Measurements from ENCODE around the gene ZNF124. TPM values are rescaled to one million over a fixed set of nuclear protein-coding genes. Genes with fewer than 3 reads are reported as not detected.
"Not testable (repeated sequence)": the region's sequence is repeated elsewhere in the genome, so short reads cannot be mapped to it uniquely, and the experiment has no call there.

ZNF124 gene
- total and polyA plus RNA-seq, 2 experiments from 2014 or later, result 7.0 to 74.2 TPM

DNA sequence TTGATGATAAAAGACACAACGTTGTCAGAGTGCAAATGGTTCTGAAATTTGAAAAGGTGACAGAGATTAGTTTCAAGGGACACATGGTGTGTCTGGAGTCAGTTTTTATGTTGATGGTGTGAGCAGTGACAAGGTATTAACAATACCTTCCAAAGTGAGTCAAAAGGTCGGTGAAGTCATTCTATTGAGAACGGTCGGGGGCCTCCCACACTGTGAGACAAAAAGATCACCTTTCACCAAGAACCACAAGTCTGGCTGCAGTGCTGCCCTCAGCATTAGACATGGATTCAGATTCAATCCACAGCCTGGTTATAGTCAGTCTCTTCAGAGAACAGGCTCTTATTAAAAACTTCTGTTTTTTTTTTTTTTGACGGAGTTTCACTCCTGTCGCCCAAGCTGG is 26.5 kb downstream of the ZNF124 start:
- peaks cover 13% of the 10 kb centered on the region for H3K79me2 ChIP-seq
- no peaks in the 10 kb centered on the region for H3K27me3 ChIP-seq
- no peaks in the 10 kb centered on the region for H4K20me1 ChIP-seq (ENCODE audit: insufficient read depth, poor library complexity, severe bottlenecking)
- peaks cover 10% of the 10 kb centered on the region for H3K36me3 ChIP-seq (replicated peaks; ENCODE audit: insufficient read depth, low read depth)
- no peak overlapping the region for H3K4me3 ChIP-seq
- no peaks in the 10 kb centered on the region for H3K9me2 ChIP-seq (replicated peaks; ENCODE audit: insufficient read depth)
- no peak for TF ChIP-seq EZH2 (IDR thresholded peaks at IDR 0.05; ENCODE audit: borderline replicate concordance)
- TF ChIP-seq, protein P1, sequence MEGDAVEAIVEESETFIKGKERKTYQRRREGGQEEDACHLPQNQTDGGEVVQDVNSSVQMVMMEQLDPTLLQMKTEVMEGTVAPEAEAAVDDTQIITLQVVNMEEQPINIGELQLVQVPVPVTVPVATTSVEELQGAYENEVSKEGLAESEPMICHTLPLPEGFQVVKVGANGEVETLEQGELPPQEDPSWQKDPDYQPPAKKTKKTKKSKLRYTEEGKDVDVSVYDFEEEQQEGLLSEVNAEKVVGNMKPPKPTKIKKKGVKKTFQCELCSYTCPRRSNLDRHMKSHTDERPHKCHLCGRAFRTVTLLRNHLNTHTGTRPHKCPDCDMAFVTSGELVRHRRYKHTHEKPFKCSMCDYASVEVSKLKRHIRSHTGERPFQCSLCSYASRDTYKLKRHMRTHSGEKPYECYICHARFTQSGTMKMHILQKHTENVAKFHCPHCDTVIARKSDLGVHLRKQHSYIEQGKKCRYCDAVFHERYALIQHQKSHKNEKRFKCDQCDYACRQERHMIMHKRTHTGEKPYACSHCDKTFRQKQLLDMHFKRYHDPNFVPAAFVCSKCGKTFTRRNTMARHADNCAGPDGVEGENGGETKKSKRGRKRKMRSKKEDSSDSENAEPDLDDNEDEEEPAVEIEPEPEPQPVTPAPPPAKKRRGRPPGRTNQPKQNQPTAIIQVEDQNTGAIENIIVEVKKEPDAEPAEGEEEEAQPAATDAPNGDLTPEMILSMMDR (IDR thresholded peaks at IDR 0.05; ENCODE audit: poor library complexity), result no peak
- no peak for TF ChIP-seq EZH2phosphoT487 (IDR thresholded peaks at IDR 0.05; ENCODE audit: low read depth, severe bottlenecking, unreplicated experiment)
- H3K4me1 ChIP-seq (ENCODE audit: insufficient read depth), result no peaks in the 10 kb centered on the region
- peaks cover 34% of the 10 kb centered on the region for H3K9me3 ChIP-seq (ENCODE audit: low read depth)
- DNase-seq (ENCODE audit: low spot score), result no peak
- no peak overlapping the region for H3K27ac ChIP-seq
- no peak overlapping the region for H2AFZ ChIP-seq
- H3K4me2 ChIP-seq, result no peak overlapping the region
- WGBS (ENCODE audit: low lambda C conversion rate, missing lambda C conversion rate), result 92% methylated on average over 6 of the region's 6 CpGs

DNA sequence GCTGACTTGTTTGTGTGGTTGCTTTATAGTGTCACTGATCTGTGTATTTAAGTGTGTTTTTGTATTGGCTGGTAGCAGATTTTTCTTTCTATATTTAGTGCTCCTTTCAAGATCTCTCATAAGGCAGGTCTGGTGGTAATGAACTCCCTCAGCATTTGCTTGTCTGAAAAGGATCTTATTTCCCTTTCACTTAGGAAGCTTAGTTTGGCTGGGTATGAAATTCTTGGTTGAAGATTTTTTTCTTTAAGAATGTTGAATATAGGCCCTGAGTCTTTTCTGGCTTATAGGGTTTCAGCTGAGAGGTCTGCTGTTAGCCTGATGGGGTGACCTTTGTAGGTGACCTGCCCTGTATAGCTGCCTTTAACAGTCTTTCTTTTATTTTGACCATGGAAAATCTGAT is 32.3 kb downstream of the ZNF124 start:
- not testable (repeated sequence) for H2AFZ ChIP-seq

DNA sequence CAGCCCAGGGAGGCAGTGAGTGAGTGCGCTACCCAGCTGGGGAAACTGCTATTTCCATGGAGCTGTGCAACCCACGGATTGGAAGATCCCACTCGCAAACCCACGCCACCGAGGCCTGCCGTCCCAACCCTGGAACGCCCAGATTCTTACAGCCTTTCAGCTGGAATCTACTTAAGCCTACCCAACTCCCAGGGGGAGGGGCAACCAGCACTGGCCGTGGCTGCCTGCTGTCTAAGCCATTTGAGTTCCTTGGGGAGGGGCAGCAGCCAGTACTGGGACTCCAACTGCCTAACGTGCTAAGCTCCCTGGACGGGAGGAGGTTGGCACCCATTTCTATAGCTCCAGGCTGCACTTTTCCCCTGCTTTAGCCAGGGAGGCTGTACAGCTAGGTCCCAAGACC is 40.6 kb downstream of the ZNF124 start:
- H3K27ac ChIP-seq, result no peak overlapping the region
- H3K4me1 ChIP-seq (ENCODE audit: insufficient read depth), result no peaks in the 10 kb centered on the region
- no peak overlapping the region for H2AFZ ChIP-seq
- no peak overlapping the region for H3K4me3 ChIP-seq
- no peaks in the 10 kb centered on the region for H3K27me3 ChIP-seq
- no peaks in the 10 kb centered on the region for H4K20me1 ChIP-seq (ENCODE audit: insufficient read depth, poor library complexity, severe bottlenecking)
- no peaks in the 10 kb centered on the region for H3K36me3 ChIP-seq (replicated peaks; ENCODE audit: insufficient read depth, low read depth)
- H3K9me3 ChIP-seq (ENCODE audit: low read depth), result peaks cover 6% of the 10 kb centered on the region
- H3K79me2 ChIP-seq, result peaks cover 29% of the 10 kb centered on the region
- no peak for TF ChIP-seq EZH2 (IDR thresholded peaks at IDR 0.05; ENCODE audit: borderline replicate concordance)
- TF ChIP-seq EZH2phosphoT487 (IDR thresholded peaks at IDR 0.05; ENCODE audit: low read depth, severe bottlenecking, unreplicated experiment), result no peak
- 83% methylated on average over 10 of the region's 10 CpGs for WGBS (ENCODE audit: low lambda C conversion rate, missing lambda C conversion rate)
- H3K9me2 ChIP-seq (replicated peaks; ENCODE audit: insufficient read depth), result no peaks in the 10 kb centered on the region
- no peak for DNase-seq (ENCODE audit: low spot score)
- no peak overlapping the region for H3K4me2 ChIP-seq

More for the DNA sequence above, 32.3 kb downstream of the ZNF124 start:
- H3K4me2 ChIP-seq; H3K9me2 ChIP-seq (replicated peaks; ENCODE audit: insufficient read depth); DNase-seq (ENCODE audit: low spot score); H3K27me3 ChIP-seq; H4K20me1 ChIP-seq (ENCODE audit: insufficient read depth, poor library complexity, severe bottlenecking); H3K4me3 ChIP-seq; H3K4me1 ChIP-seq (ENCODE audit: insufficient read depth); H3K36me3 ChIP-seq (replicated peaks; ENCODE audit: insufficient read depth, low read depth); H3K27ac ChIP-seq: not testable (repeated sequence)
- H3K9me3 ChIP-seq (ENCODE audit: low read depth), result peaks cover 11% of the 10 kb centered on the region
- peaks cover 12% of the 10 kb centered on the region for H3K79me2 ChIP-seq

DNA sequence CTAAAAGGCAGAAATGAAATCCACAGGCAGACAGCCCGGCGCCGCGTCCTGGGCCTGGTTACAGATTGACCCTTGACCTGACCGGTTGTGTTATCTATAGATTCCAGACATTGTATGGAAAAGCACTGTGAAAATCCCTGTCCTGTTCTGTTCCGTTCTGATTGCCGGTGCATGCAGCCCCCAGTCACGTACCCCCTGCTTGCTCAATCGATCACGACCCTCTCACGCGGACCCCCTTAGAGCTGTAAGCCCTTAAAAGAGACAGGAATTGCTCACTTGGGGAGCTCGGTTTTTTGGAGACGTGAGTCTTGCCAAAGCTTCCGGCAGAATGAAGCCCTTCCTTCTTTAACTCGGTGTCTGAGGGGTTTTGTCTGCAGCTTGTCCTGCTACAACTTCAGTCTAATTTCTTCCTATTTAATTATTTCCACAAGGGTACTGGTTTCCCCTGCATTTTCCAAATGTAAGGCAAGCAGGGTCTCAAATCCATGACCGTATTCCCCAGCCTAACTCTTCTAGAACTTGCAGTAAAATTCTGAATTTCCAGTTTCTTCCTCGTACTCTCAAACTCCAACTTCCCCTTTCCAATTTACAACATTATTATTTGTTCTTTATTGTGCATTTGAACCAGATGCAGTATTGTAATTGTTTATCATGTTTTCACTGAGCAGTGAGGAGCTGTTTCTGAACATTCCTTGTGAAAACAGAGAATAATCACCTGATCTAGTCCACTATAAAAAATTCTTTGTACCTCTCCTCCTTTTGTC is 44.1 kb downstream of the ZNF124 start:
- H3K4me2 ChIP-seq, result peak overlapping the region; percentile 80
- H3K9me2 ChIP-seq (replicated peaks; ENCODE audit: insufficient read depth); H3K36me3 ChIP-seq (replicated peaks; ENCODE audit: insufficient read depth, low read depth); H3K9me3 ChIP-seq (ENCODE audit: low read depth); H3K79me2 ChIP-seq; H4K20me1 ChIP-seq (ENCODE audit: insufficient read depth, poor library complexity, severe bottlenecking); H3K4me1 ChIP-seq (ENCODE audit: insufficient read depth); H3K4me3 ChIP-seq; H2AFZ ChIP-seq; H3K27me3 ChIP-seq; DNase-seq (ENCODE audit: low spot score): not testable (repeated sequence)
- 43% methylated on average over 12 of the region's 18 CpGs for WGBS (ENCODE audit: low lambda C conversion rate, missing lambda C conversion rate)
- peak overlapping the region; percentile 11 for H3K27ac ChIP-seq

DNA sequence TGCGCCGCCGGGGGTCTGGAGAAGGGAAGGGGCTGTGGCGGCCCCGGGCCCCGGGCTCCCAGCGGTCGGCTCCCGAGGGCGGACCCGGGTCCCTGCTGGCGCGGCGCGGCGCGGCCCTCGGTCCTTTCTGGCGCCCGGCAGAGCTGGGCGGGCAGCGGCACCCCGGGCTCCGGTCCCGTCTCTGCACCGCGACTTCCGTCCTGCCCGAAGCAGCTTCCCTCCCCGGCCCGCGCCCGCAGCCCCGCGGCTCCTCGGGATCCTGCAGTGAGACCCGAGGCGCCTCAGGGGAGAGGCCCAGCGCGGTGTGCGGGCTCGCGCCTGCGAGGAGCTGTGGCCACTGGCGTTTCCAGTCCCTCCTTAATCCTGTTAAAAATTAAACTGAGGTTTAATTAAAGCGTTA is 45.2 kb downstream of the ZNF124 start:
- H2AFZ ChIP-seq; H3K27me3 ChIP-seq; H3K4me2 ChIP-seq; H3K36me3 ChIP-seq (replicated peaks; ENCODE audit: insufficient read depth, low read depth); H3K4me3 ChIP-seq; H3K9me3 ChIP-seq (ENCODE audit: low read depth); DNase-seq (ENCODE audit: low spot score); H3K27ac ChIP-seq; H3K79me2 ChIP-seq; H4K20me1 ChIP-seq (ENCODE audit: insufficient read depth, poor library complexity, severe bottlenecking); H3K9me2 ChIP-seq (replicated peaks; ENCODE audit: insufficient read depth); H3K4me1 ChIP-seq (ENCODE audit: insufficient read depth): not testable (repeated sequence)
- no CpG with 5 or more reads among the region's 46 CpGs for WGBS (ENCODE audit: low lambda C conversion rate, missing lambda C conversion rate)

DNA sequence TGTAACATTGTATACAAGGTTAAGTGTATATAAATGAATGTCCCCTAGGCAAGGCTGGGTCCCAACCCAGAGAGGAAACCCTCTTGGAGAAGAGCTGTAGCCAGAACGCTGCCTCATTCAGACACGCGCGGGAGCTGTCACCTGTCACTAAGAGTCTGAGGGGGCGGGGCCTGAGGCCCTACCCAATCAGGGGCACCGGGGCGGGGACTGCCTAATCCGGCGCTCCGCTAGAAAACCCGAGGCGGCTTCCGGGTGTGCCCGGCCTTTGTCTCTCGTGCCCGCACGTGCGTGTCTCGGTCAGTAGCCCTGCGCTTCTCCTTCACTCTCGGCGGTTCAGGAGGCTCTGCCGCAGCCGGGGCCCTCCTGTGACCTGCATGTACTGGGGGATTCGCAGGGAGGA is 45.7 kb downstream of the ZNF124 start:
- not testable (repeated sequence) for H4K20me1 ChIP-seq (ENCODE audit: insufficient read depth, poor library complexity, severe bottlenecking); H3K27me3 ChIP-seq; H3K27ac ChIP-seq; H3K79me2 ChIP-seq; H3K9me3 ChIP-seq (ENCODE audit: low read depth); DNase-seq (ENCODE audit: low spot score); H3K4me1 ChIP-seq (ENCODE audit: insufficient read depth); H3K4me2 ChIP-seq; H2AFZ ChIP-seq; H3K36me3 ChIP-seq (replicated peaks; ENCODE audit: insufficient read depth, low read depth); H3K4me3 ChIP-seq; H3K9me2 ChIP-seq (replicated peaks; ENCODE audit: insufficient read depth)
- no CpG with 5 or more reads among the region's 25 CpGs for WGBS (ENCODE audit: low lambda C conversion rate, missing lambda C conversion rate)

Measured in hepatocyte (in vitro differentiated cells).